Measurements from ENCODE around the gene HECW1. TPM values are rescaled to one million over a fixed set of nuclear protein-coding genes. Genes with fewer than 3 reads are reported as not detected.

HECW1 gene
- total and polyA plus RNA-seq, 2 experiments from 2014 or later = 11.0 to 21.8 TPM

- Histone ChIP-seq H3K27me3 (ENCODE audit: insufficient read depth) (no peaks in the 10 kb centered on the region), H4K20me1 (replicated peaks; ENCODE audit: insufficient read depth) (no peaks in the 10 kb centered on the region), H3K27ac (ENCODE audit: low read depth) (no peak overlapping the region), H3K4me3 (no peak overlapping the region), H3K79me2 (replicated peaks; ENCODE audit: insufficient read depth) (no peaks in the 10 kb centered on the region), H3K9me2 (ENCODE audit: insufficient read depth) (peaks cover 9% of the 10 kb centered on the region; the same call in 1 of the 2 replicates), H2AFZ (no peak overlapping the region), H3K4me2 (no peak overlapping the region), H3K4me1 (ENCODE audit: insufficient read depth) (peaks cover 17% of the 10 kb centered on the region), H3F3A (replicated peaks; ENCODE audit: low read depth) (peaks cover 5% of the 10 kb centered on the region), H3K36me3 (ENCODE audit: insufficient read depth) (no peaks in the 10 kb centered on the region)
- no peak overlapping the region for H3K27ac Mint-ChIP-seq
- peaks cover 18% of the 10 kb centered on the region for H3K4me1 Mint-ChIP-seq
- no peaks in the 10 kb centered on the region for H3K9me3 Mint-ChIP-seq
- no peak for ATAC-seq
- no peak for DNase-seq (ENCODE audit: low spot score)
- no peaks in the 10 kb centered on the region; the same call in 2 of the 3 replicates for H3K36me3 Mint-ChIP-seq (ENCODE audit: low read depth)
- peaks cover 2% of the 10 kb centered on the region for H3K27me3 Mint-ChIP-seq (ENCODE audit: insufficient read depth, low read depth, poor library complexity)
- TF ChIP-seq ZNF331 (CRISPR knock-in tag; IDR thresholded peaks at IDR 0.05; ENCODE audit: low read depth) = no peak
- TF ChIP-seq ETS1 (IDR thresholded peaks at IDR 0.05) = no peak
- H3K4me3 Mint-ChIP-seq = no peak overlapping the region
These were observed 446.9 kb downstream of the HECW1 start for GRCh38 chr7:43559171-43559945.

- Mint-ChIP-seq H3K27ac (no peak overlapping the region), H3K4me3 (no peak overlapping the region), H3K4me1 (peaks cover 13% of the 10 kb centered on the region), H3K9me3 (no peaks in the 10 kb centered on the region), H3K36me3 (ENCODE audit: low read depth) (no peaks in the 10 kb centered on the region; the same call in 2 of the 3 replicates), H3K27me3 (ENCODE audit: insufficient read depth, low read depth, poor library complexity) (peaks cover 2% of the 10 kb centered on the region)
- ATAC-seq (no peak), DNase-seq (ENCODE audit: low spot score) (no peak)
- Histone ChIP-seq H3F3A (replicated peaks; ENCODE audit: low read depth) (peaks cover 5% of the 10 kb centered on the region), H4K20me1 (replicated peaks; ENCODE audit: insufficient read depth) (no peaks in the 10 kb centered on the region), H3K4me1 (ENCODE audit: insufficient read depth) (peaks cover 12% of the 10 kb centered on the region), H3K36me3 (ENCODE audit: insufficient read depth) (no peaks in the 10 kb centered on the region), H3K27me3 (ENCODE audit: insufficient read depth) (no peaks in the 10 kb centered on the region), H2AFZ (no peak overlapping the region), H3K9me2 (ENCODE audit: insufficient read depth) (peaks cover 9% of the 10 kb centered on the region; the same call in 1 of the 2 replicates), H3K27ac (ENCODE audit: low read depth) (no peak overlapping the region), H3K4me3 (no peak overlapping the region), H3K79me2 (replicated peaks; ENCODE audit: insufficient read depth) (no peaks in the 10 kb centered on the region), H3K4me2 (no peak overlapping the region)
- TF ChIP-seq ETS1 (IDR thresholded peaks at IDR 0.05) = no peak
- no peak for TF ChIP-seq EZH2phosphoT487 (IDR thresholded peaks at IDR 0.05; ENCODE audit: unreplicated experiment)
- TF ChIP-seq NANOG (IDR thresholded peaks at IDR 0.05; ENCODE audit: borderline replicate concordance) = no peak
- TF ChIP-seq REST (IDR thresholded peaks at IDR 0.05; ENCODE audit: unreplicated experiment) = no peak
- TF ChIP-seq POLR2AphosphoS5 (IDR thresholded peaks at IDR 0.05; ENCODE audit: low read depth) = no peak
- no peak for TF ChIP-seq ZNF114 (CRISPR knock-in tag; IDR thresholded peaks at IDR 0.05)
- TF ChIP-seq ZNF331 (CRISPR knock-in tag; IDR thresholded peaks at IDR 0.05; ENCODE audit: low read depth) = no peak
- TF ChIP-seq CTCF (conservative IDR thresholded peaks at IDR 0.05; ENCODE audit: low read depth in 2 of 2) = no peak
- TF ChIP-seq CREB1 (CRISPR knock-in tag; IDR thresholded peaks at IDR 0.05; ENCODE audit: low read depth) = no peak
These were observed 447.5 kb downstream of the HECW1 start for GRCh38 chr7:43559946-43560335.
